ENCODE measurements around the gene BAZ2A.

The BAZ2A gene

DNA sequence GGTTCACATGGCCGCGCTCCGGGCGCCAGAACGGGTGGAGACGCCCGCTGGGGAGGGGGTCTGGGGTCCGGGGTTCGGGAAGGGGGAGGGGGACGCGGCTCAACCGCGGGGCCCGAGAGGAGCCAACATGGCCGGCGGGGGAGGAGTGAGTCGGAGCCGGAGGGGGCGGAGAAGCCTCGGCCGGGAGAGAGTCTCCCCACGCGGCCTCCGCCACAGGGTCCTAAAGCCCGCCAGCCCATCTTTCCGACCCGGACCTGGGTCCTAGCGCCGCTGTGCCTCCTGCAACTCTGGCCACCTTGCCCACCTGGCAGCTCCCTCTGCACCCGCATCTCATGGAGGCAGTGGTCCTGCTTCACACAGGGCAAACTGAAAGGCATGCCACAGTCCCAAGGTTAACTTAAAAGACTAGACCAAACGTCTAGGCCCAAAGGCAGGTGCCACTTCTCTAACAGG is at the start of gene BAZ2A:
BAZ2A (minus strand) TSS at position 147 of the 453 bp plus-strand sequence. CDS start 12,796 bp downstream, outside the sequence.
- TF ChIP-seq, protein P1, sequence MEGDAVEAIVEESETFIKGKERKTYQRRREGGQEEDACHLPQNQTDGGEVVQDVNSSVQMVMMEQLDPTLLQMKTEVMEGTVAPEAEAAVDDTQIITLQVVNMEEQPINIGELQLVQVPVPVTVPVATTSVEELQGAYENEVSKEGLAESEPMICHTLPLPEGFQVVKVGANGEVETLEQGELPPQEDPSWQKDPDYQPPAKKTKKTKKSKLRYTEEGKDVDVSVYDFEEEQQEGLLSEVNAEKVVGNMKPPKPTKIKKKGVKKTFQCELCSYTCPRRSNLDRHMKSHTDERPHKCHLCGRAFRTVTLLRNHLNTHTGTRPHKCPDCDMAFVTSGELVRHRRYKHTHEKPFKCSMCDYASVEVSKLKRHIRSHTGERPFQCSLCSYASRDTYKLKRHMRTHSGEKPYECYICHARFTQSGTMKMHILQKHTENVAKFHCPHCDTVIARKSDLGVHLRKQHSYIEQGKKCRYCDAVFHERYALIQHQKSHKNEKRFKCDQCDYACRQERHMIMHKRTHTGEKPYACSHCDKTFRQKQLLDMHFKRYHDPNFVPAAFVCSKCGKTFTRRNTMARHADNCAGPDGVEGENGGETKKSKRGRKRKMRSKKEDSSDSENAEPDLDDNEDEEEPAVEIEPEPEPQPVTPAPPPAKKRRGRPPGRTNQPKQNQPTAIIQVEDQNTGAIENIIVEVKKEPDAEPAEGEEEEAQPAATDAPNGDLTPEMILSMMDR (IDR thresholded peaks at IDR 0.05; ENCODE audit: insufficient read depth, missing control alignments) = no peak
- DNase-seq (ENCODE audit: insufficient read length, low spot score) (no peak), FAIRE-seq (no peak)

DNA sequence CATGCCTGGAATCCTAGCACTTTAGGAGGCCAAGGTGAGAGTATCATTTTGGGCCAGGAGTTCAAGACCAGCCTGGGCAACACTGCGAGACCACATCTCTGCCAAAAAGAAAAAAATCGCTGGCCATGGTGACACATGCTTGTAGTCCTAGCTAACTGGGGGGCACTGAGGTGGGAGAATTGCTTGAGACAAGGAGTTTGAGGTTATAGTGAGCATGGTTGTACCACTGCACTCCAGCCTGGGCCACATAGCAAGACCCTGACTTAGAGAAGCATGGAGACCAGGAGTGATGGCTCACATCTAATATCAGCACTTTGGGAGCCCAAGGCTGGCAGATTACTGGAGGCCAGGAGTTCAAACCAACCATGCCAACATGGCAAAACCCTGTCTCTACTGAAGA is 48.7 kb upstream of the BAZ2A start:
- DNase-seq (ENCODE audit: insufficient read length, low spot score) (no peak), FAIRE-seq (no peak)
- TF ChIP-seq, protein P1 (IDR thresholded peaks at IDR 0.05; ENCODE audit: insufficient read depth, missing control alignments) = no peak

DNA sequence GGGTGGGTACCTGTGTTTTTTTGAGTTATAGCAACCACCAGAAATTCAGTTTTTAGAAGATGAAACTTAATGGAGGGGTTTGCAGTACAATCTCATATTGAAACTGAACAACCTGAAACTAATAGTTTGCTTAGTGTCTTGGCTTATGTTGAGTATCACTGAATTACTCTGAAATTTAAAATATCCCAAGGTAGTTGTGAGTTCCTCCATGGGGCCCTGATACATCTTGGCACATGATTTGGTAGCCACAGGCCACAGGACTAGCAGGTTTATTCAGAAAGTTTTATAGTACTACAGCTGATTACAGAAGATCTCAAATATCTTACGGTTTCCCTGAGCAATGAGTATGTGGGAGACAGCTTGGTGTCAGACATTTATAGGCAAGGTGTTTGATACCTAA is 47.6 kb upstream of the BAZ2A start:
- TF ChIP-seq, protein P1 (IDR thresholded peaks at IDR 0.05; ENCODE audit: insufficient read depth, missing control alignments) = no peak
- FAIRE-seq (no peak), DNase-seq (ENCODE audit: insufficient read length, low spot score) (no peak)

DNA sequence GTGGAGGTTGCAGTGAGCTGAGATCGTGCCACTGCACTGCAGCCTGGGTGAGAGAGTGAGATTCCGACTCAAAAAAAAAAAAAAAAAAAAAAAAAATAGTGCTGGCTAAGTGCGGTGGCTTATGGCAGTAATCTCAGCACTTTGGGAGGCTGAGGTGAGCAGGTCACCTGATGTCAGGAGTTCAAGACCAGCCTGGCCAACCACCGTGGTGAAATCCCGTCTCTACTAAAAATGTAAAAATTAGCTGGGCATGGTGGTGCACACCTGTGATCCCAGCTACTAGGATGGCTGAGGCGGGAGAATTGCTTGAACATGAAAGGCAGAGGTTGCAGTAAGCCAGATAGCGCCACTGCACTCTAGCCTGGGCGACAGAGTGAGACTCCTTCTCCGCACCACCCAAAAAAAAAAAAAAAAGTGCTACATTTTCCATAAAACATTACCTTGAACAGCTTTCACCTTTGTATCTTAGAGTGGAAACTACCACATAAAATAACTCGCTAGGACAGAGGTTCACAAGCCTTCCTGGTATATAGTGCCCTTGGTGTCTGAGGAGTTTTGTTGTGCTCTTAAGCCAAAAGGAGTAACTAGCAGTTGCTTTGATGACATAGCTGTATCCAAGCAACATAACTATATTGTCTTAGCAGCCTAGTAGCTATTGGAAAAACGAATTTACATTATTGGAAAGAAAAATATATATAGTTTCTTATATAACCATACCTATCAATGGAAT is 46.9 kb upstream of the BAZ2A start:
- TF ChIP-seq, protein P1 (IDR thresholded peaks at IDR 0.05; ENCODE audit: insufficient read depth, missing control alignments) = no peak
- FAIRE-seq = no peak
- no peak for DNase-seq (ENCODE audit: insufficient read length, low spot score)

DNA sequence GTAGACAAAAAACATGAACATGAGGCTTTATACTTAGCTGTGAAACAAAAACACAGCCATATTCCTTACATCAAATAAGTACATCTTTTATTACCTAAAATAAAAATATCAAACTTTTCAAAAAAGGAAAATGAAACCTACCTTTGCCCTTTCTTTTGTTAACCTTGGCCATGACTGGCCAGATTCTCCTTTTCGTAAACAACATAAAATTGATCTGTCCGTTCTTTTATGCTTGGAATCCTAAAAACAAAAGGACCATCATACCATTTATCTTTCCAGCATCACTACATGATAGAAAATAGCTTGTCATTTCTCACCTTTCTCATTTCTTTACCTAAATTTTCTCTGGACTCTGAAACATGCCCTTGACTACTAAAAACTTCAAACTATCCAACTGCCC is 41.5 kb upstream of the BAZ2A start:
- TF ChIP-seq, protein P1 (IDR thresholded peaks at IDR 0.05; ENCODE audit: insufficient read depth, missing control alignments) = no peak
- DNase-seq (ENCODE audit: insufficient read length, low spot score) (no peak), FAIRE-seq (no peak)

DNA sequence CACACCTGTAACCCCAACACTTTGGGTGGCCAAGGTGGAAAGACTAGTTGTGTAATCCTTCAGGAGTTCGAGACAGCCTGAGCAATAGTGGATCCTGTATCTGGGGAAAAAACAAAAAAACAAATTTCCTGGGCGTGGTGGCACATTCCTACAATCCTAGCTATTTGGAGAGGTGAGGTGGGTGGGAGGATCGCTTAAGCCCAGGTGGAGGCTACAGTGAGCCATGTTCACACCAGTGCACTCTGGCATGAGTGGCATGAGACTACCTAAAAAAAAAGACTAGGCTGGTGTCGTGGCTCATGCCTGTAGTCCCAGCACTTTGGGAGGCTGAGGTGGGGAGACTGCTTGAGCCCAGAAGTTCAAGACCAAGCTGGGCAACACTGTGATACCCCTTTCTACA is 40.7 kb upstream of the BAZ2A start:
- DNase-seq (ENCODE audit: insufficient read length, low spot score) = no peak
- FAIRE-seq = no peak
- TF ChIP-seq, protein P1 (IDR thresholded peaks at IDR 0.05; ENCODE audit: insufficient read depth, missing control alignments) = no peak

DNA sequence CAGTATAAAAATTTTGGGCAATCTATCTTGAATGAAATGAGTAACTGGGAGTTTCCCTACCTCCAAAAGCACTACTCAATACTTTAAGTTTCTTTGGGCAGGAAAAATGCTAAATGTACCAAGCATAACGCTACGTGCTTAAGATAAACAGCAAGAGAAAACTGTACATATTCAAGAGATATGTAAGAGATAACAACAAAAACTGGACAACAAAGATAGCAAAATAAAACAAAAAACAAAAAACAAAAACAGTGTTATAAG is 38.0 kb upstream of the BAZ2A start:
- no peak for FAIRE-seq
- TF ChIP-seq, protein P1 (IDR thresholded peaks at IDR 0.05; ENCODE audit: insufficient read depth, missing control alignments) = no peak

More for the DNA sequence above, 38.0 kb upstream of the BAZ2A start:
- no peak for DNase-seq (ENCODE audit: insufficient read length, low spot score)
